Stimulated activated CD4-positive, alpha-beta T cell treated with anti-CD3 and anti-CD28 coated beads, Interleukin-1b, Interleukin-23, amount 100 ng/mL, for 24 hours (primary cell): ENCODE measurements around the gene ZC2HC1C.

Source experiments
- DNase-seq, 4 experiments: peaks; one replicate each; pipeline ENCODE4 v3.0.0-alpha.2; 2020; ENCODE audit warnings: low read depth in 4 of 4, low spot score in 1 of 4

The ZC2HC1C gene

GRCh38 chr14:75069121-75069810 lies at the start of gene ZC2HC1C:
Gene ZC2HC1C, plus strand, starts transcription at chr14:75069641. Its CDS starts 933 bp downstream, at chr14:75070574.
- peak in 3 of 4 experiments; percentile 47 to 69 (median 54) for DNase-seq

GRCh38 chr14:75022655-75023054 lies 46.8 kb upstream of the ZC2HC1C start:
- no peak for DNase-seq

- DNase-seq = no peak
These were observed 46.3 kb upstream of the ZC2HC1C start for GRCh38 chr14:75023108-75023507.

- no peak for DNase-seq
These were observed 44.4 kb upstream of the ZC2HC1C start for GRCh38 chr14:75025082-75025481.

GRCh38 chr14:75025876-75026275 lies 43.6 kb upstream of the ZC2HC1C start:
- no peak for DNase-seq

GRCh38 chr14:75030147-75030546 lies 39.3 kb upstream of the ZC2HC1C start:
- DNase-seq = no peak

- no peak for DNase-seq
These were observed 36.5 kb upstream of the ZC2HC1C start for GRCh38 chr14:75032939-75033338.

- DNase-seq = no peak
These were observed 28.9 kb upstream of the ZC2HC1C start for GRCh38 chr14:75040507-75040906.

- DNase-seq = no peak
These were observed 28.5 kb upstream of the ZC2HC1C start for GRCh38 chr14:75040959-75041358.

- no peak for DNase-seq
These were observed 27.8 kb upstream of the ZC2HC1C start for GRCh38 chr14:75041613-75042012.

GRCh38 chr14:75042035-75042434 lies 27.4 kb upstream of the ZC2HC1C start:
- no peak for DNase-seq

- no peak for DNase-seq
These were observed 25.1 kb upstream of the ZC2HC1C start for GRCh38 chr14:75044322-75044721.

GRCh38 chr14:75044752-75045151 lies 24.7 kb upstream of the ZC2HC1C start:
- no peak for DNase-seq

GRCh38 chr14:75046275-75046674 lies 23.2 kb upstream of the ZC2HC1C start:
- no peak for DNase-seq

GRCh38 chr14:75046899-75047298 lies 22.5 kb upstream of the ZC2HC1C start:
- DNase-seq = no peak

- no peak for DNase-seq
These were observed 21.9 kb upstream of the ZC2HC1C start for GRCh38 chr14:75047506-75047905.

- DNase-seq = no peak
These were observed 21.3 kb upstream of the ZC2HC1C start for GRCh38 chr14:75048101-75048500.

- DNase-seq = no peak
These were observed 20.3 kb upstream of the ZC2HC1C start for GRCh38 chr14:75049136-75049535.

- DNase-seq = no peak
These were observed 19.7 kb upstream of the ZC2HC1C start for GRCh38 chr14:75049731-75050201.

- peak; percentile 50 to 70 (median 66) for DNase-seq
These were observed 18.4 kb upstream of the ZC2HC1C start, which contains the start of gene MLH3 for GRCh38 chr14:75050852-75051555. Gene MLH3, minus strand, starts transcription at chr14:75051467. Its CDS starts 1,812 bp downstream, at chr14:75049655.

GRCh38 chr14:75051556-75051899 lies 17.9 kb upstream of the ZC2HC1C start:
- DNase-seq = no peak
